WTC11 (cell line): ENCODE data around the gene ELMO1. TPM values are rescaled to one million over a fixed set of nuclear protein-coding genes. Genes with fewer than 3 reads are reported as not detected.
A peak's percentile ranks its signal among the peaks of the same experiment; 100 is the strongest.

Experiments used
- ATAC-seq: fragments of 200-7000 bp; cut with Tn5 transposase; 2 replicates; pipeline ENCODE4 v1.10.0; 2021; ENCODE audit warnings: mild to moderate bottlenecking, moderate library complexity
- CTCF ChIA-PET: fragments of 300-600 bp; sonication (Branson Sonifier 250); formaldehyde crosslinking; loops from one replicate; lab custom pipeline; 2021; ENCODE audit warnings: antibody characterized with exemption; lab: Charles Lee
- POLR2A ChIA-PET: fragments of 350-600 bp; sonication (Branson Sonifier 250); formaldehyde crosslinking; loops from one replicate; lab custom pipeline; 2021; ENCODE audit warnings: antibody characterized with exemption; lab: Charles Lee
- DNase-seq: peaks from one replicate; pipeline ENCODE4 v3.0.0; 2021; ENCODE audit warnings: low spot score
- H3K27ac Mint-ChIP-seq: 2 replicates; pipeline ENCODE4 v1.8.0; 2021; ENCODE audit warnings: mixed read lengths
- H3K27me3 Mint-ChIP-seq: 2 replicates; pipeline ENCODE4 v1.8.0; 2021; ENCODE audit warnings: low read depth, mild to moderate bottlenecking, moderate library complexity, mixed read lengths
- H3K36me3 Mint-ChIP-seq: 2 replicates; pipeline ENCODE4 v1.8.0; 2021; ENCODE audit warnings: mixed read lengths
- H3K4me1 Mint-ChIP-seq: 2 replicates; pipeline ENCODE4 v1.8.0; 2022; ENCODE audit warnings: mixed read lengths
- H3K4me3 Mint-ChIP-seq: 2 replicates; pipeline ENCODE4 v1.8.0; 2021; ENCODE audit warnings: mild to moderate bottlenecking, moderate library complexity, mixed read lengths
- H3K9me3 Mint-ChIP-seq: 2 replicates; pipeline ENCODE4 v1.8.0; 2021; ENCODE audit warnings: mixed read lengths
- CBFB ChIP-seq: sonication (generic); formaldehyde crosslinking; IDR thresholded peaks from 2 replicates; pipeline ENCODE4 v1.8.1; 2022; ENCODE audit warnings: mild to moderate bottlenecking, low read depth, missing genetic modification reagents
- CREM ChIP-seq: sonication (generic); formaldehyde crosslinking; IDR thresholded peaks from 2 replicates; pipeline ENCODE4 v1.8.1; 2022; ENCODE audit warnings: mild to moderate bottlenecking, missing genetic modification reagents, moderate library complexity
- EMX1 ChIP-seq: fragments of 250-450 bp; sonication (Bioruptor Pico); IDR thresholded peaks from 2 replicates; pipeline ENCODE4 v1.8.0; 2021; ENCODE audit warnings: mild to moderate bottlenecking
- HMGA2 ChIP-seq: fragments of 250-450 bp; sonication (Bioruptor Pico); IDR thresholded peaks from 2 replicates; pipeline ENCODE4 v1.4.0; 2021; ENCODE audit warnings: mild to moderate bottlenecking, moderate library complexity
- JUN ChIP-seq: sonication (generic); formaldehyde crosslinking; IDR thresholded peaks from 2 replicates; pipeline ENCODE4 v1.8.0; 2023; ENCODE audit warnings: mild to moderate bottlenecking, missing genetic modification reagents
- MXD4 ChIP-seq: fragments of 250-450 bp; sonication (Bioruptor Pico); IDR thresholded peaks from 2 replicates; pipeline ENCODE4 v1.8.0; 2021; ENCODE audit warnings: mild to moderate bottlenecking, moderate library complexity, borderline replicate concordance
- MYBL2 ChIP-seq: sonication (generic); formaldehyde crosslinking; IDR thresholded peaks from 2 replicates; pipeline ENCODE4 v1.8.1; 2023; ENCODE audit warnings: mild to moderate bottlenecking, moderate library complexity, missing genetic modification reagents
- NFE2L1 ChIP-seq: sonication (generic); formaldehyde crosslinking; IDR thresholded peaks from 2 replicates; pipeline ENCODE4 v1.8.1; 2023; ENCODE audit warnings: missing genetic modification reagents
- NR1H2 ChIP-seq: sonication (generic); formaldehyde crosslinking; IDR thresholded peaks from 2 replicates; pipeline ENCODE4 v1.9.0; 2021; ENCODE audit warnings: mild to moderate bottlenecking, moderate library complexity, missing genetic modification reagents
- NR2C2 ChIP-seq: sonication (generic); formaldehyde crosslinking; IDR thresholded peaks from 2 replicates; pipeline ENCODE4 v1.8.0; 2022; ENCODE audit warnings: mild to moderate bottlenecking, missing genetic modification reagents
- NR3C1 ChIP-seq: sonication (generic); formaldehyde crosslinking; conservative IDR thresholded peaks from 2 replicates; pipeline ENCODE4 v1.8.1; 2023; ENCODE audit warnings: low read depth, mild to moderate bottlenecking, missing genetic modification reagents
- RELA ChIP-seq: sonication (generic); formaldehyde crosslinking; IDR thresholded peaks from 2 replicates; pipeline ENCODE4 v1.8.1; 2022; ENCODE audit warnings: missing genetic modification reagents, mild to moderate bottlenecking, borderline replicate concordance
- ZNF219 ChIP-seq: sonication (generic); formaldehyde crosslinking; IDR thresholded peaks from 2 replicates; pipeline ENCODE4 v1.8.0; 2023; ENCODE audit warnings: missing genetic modification reagents, mild to moderate bottlenecking, borderline replicate concordance
- ZNF396 ChIP-seq: fragments of 250-450 bp; sonication (Bioruptor Pico); IDR thresholded peaks from 2 replicates; pipeline ENCODE4 v1.8.0; 2021; ENCODE audit warnings: mild to moderate bottlenecking, moderate library complexity, borderline replicate concordance
- ZNF416 ChIP-seq: fragments of 250-450 bp; sonication (Bioruptor Pico); IDR thresholded peaks from 2 replicates; pipeline ENCODE4 v1.9.0; 2021; ENCODE audit warnings: mild to moderate bottlenecking, inconsistent platforms
- total RNA-seq: library from RNA; stranded (reverse); gene quantifications from 3 replicates; pipeline ENCODE4 v1.2.3, GENCODE V29; 2021
- TF ChIP-seq, protein P1 (sequence below): fragments of 250-450 bp; sonication (Bioruptor Pico); IDR thresholded peaks from 2 replicates; pipeline ENCODE4 v1.9.0; 2021; ENCODE audit warnings: mild to moderate bottlenecking
- TF ChIP-seq, protein P2 (sequence below): sonication (generic); formaldehyde crosslinking; IDR thresholded peaks from 2 replicates; pipeline ENCODE4 v1.8.1; 2022; ENCODE audit warnings: mild to moderate bottlenecking, moderate library complexity, missing genetic modification reagents
- TF ChIP-seq, protein P3 (sequence below): fragments of 250-450 bp; sonication (Bioruptor Pico); IDR thresholded peaks from 2 replicates; pipeline ENCODE4 v1.8.0; 2021; ENCODE audit warnings: mild to moderate bottlenecking
- TF ChIP-seq, protein P4 (sequence below): sonication (generic); formaldehyde crosslinking; IDR thresholded peaks from 2 replicates; pipeline ENCODE4 v1.8.1; 2023; ENCODE audit warnings: mild to moderate bottlenecking, moderate library complexity, missing genetic modification reagents

The ELMO1 gene
- total RNA-seq, 1 experiment from 2014 or later: 19.4 TPM

DNA sequence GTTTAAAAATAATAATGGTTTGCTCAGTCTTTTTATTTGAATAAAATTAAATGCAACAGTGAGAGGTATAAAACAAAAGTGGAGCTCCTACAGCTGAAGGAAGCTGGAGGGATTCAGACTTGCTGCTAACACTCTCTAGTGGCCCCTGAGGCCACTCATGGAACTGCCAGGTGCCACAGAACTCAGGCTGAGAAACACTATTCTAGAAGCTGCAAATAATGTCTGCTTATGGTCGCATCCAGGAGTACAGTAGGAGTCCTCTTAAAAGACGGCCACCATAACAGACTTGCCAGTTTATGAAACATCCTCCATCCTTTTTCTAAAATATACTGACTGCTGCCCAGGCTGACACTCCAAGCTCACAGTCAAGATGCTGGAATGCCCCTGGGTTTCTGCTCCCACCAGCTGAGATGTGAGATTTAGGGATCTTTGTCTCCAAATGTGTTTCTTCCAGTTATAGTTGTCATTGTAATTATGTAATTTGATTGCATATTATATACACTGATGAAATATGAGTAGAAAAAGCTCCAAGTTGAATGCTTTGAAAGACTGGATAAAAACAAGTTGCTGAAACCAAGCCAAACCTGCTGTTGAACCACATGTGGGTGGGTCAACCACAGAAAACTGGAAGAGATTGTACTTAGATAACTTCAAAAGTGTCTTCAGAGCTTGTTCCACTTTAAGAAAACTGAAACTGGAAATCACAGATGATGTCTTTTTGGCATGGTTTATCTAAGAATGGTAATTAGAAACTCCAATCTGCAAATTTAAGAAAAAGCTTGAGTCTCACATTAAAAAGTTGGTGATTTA, 510.7 kb downstream of the ELMO1 start:
- TF ChIP-seq HMGA2 (CRISPR knock-in tag): no peak
- no peak for TF ChIP-seq NFE2L1
- TF ChIP-seq, all 79 proteins: peak for 0
- ChIA-PET POLR2A (no interaction called here), CTCF (interaction anchor here (0.6 to 2.3 kb wide), 6 partner anchors 9 to 256 kb away, joined by 3 to 9 read pairs (median 4); no protein-coding TSS in a partner anchor)
- Mint-ChIP-seq H3K9me3 (peaks cover 40% of the 10 kb centered on the region), H3K27me3 (no peaks in the 10 kb centered on the region), H3K27ac (no peak overlapping the region), H3K4me3 (no peak overlapping the region), H3K36me3 (peaks cover 22% of the 10 kb centered on the region), H3K4me1 (peaks cover 35% of the 10 kb centered on the region)
- DNase-seq: no peak
- ATAC-seq: peak; percentile 65

DNA sequence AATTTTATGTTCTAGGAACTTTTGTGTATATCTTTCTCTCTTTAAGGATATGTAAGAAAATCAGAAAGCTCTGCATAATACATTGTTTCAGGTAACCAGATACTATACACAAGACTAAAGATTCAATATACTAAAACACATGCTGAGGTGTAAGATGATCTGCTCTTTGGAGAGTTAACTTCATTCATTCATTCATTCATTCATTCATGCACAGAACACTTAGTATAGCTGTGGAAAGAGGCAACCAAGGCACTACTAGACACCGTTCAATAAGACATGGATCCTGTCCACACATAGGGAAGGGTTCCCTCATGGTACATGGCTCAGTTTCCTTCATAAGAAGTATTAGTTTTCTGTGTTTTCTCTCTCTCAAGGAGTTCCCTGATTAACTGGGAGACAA, 516.8 kb downstream of the ELMO1 start:
- peaks cover 6% of the 10 kb centered on the region for H3K36me3 Mint-ChIP-seq
- ATAC-seq: no peak
- no peak overlapping the region for H3K4me3 Mint-ChIP-seq
- peaks cover 16% of the 10 kb centered on the region for H3K9me3 Mint-ChIP-seq
- ChIA-PET CTCF (no interaction called here), POLR2A (no interaction called here)
- DNase-seq: no peak
- peaks cover 24% of the 10 kb centered on the region for H3K4me1 Mint-ChIP-seq
- no peaks in the 10 kb centered on the region for H3K27me3 Mint-ChIP-seq
- TF ChIP-seq ZNF396 (CRISPR knock-in tag) (no peak), RELA (CRISPR knock-in tag) (no peak), CBFB (CRISPR knock-in tag) (no peak), NR2C2 (CRISPR knock-in tag) (no peak), NR1H2 (CRISPR knock-in tag) (no peak), NR3C1 (CRISPR knock-in tag) (no peak), ZNF219 (CRISPR knock-in tag) (no peak), ZNF416 (CRISPR knock-in tag) (no peak), EMX1 (CRISPR knock-in tag) (no peak), CREM (CRISPR knock-in tag) (no peak), MYBL2 (CRISPR knock-in tag) (no peak)
- TF ChIP-seq, protein P1, sequence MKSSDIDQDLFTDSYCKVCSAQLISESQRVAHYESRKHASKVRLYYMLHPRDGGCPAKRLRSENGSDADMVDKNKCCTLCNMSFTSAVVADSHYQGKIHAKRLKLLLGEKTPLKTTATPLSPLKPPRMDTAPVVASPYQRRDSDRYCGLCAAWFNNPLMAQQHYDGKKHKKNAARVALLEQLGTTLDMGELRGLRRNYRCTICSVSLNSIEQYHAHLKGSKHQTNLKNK (CRISPR knock-in tag): no peak
- TF ChIP-seq, protein P2, sequence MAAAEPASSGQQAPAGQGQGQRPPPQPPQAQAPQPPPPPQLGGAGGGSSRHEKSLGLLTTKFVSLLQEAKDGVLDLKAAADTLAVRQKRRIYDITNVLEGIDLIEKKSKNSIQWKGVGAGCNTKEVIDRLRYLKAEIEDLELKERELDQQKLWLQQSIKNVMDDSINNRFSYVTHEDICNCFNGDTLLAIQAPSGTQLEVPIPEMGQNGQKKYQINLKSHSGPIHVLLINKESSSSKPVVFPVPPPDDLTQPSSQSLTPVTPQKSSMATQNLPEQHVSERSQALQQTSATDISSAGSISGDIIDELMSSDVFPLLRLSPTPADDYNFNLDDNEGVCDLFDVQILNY (CRISPR knock-in tag): no peak
- no peak overlapping the region for H3K27ac Mint-ChIP-seq

DNA sequence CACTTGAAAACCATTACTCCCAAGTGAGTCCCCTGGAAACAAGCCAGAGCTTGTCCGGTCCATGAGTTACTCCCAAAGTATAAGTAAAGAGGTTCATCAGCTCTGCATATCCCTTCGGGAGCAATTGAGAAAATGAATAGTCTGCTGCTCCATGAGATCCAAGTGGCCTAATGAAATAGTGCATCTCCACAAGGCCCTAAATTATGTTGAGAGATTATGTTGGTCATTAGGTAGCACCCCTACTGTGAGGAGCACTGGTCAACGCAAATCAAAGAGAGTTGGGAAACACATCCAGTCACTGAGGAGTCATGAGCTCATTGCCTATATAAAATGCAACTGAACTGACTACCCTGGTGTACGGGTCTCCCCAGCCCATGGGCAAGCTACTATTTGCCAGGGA, 518.9 kb downstream of the ELMO1 start:
- no peaks in the 10 kb centered on the region for H3K36me3 Mint-ChIP-seq
- ChIA-PET CTCF (interaction anchor here (0.7 to 1.2 kb wide), 3 partner anchors 8 to 252 kb away, joined by 3 read pairs; no protein-coding TSS in a partner anchor), POLR2A (no interaction called here)
- DNase-seq (no peak), ATAC-seq (no peak)
- H3K4me1 Mint-ChIP-seq: peaks cover 17% of the 10 kb centered on the region
- no peak overlapping the region for H3K27ac Mint-ChIP-seq
- no peak overlapping the region for H3K4me3 Mint-ChIP-seq
- no peak for TF ChIP-seq NR3C1 (CRISPR knock-in tag)
- TF ChIP-seq, protein P3, sequence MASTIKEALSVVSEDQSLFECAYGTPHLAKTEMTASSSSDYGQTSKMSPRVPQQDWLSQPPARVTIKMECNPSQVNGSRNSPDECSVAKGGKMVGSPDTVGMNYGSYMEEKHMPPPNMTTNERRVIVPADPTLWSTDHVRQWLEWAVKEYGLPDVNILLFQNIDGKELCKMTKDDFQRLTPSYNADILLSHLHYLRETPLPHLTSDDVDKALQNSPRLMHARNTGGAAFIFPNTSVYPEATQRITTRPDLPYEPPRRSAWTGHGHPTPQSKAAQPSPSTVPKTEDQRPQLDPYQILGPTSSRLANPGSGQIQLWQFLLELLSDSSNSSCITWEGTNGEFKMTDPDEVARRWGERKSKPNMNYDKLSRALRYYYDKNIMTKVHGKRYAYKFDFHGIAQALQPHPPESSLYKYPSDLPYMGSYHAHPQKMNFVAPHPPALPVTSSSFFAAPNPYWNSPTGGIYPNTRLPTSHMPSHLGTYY (CRISPR knock-in tag): no peak
- no peaks in the 10 kb centered on the region for H3K9me3 Mint-ChIP-seq
- H3K27me3 Mint-ChIP-seq: no peaks in the 10 kb centered on the region

DNA sequence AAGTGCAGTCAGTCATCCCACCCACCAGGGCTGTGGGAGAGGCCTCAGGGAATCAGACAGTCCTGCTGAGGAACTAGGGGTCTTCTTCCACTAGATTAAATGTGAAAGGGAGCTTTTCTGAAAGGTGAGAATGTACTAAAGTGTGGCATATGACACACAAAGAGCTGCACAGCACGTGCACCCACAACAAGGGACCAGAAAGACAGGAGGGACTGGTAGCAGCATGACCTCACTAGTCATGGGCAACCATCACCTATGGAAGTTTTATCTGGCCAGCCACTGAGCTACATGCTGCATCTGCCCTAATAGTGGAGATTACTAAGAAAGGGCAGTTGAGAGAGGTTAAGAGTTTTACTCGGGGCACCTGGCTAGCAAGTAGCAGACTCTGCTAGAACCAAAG, 519.9 kb downstream of the ELMO1 start:
- ATAC-seq (no peak), DNase-seq (no peak)
- TF ChIP-seq MXD4 (CRISPR knock-in tag) (no peak), JUN (CRISPR knock-in tag) (no peak)
- TF ChIP-seq, protein P4, sequence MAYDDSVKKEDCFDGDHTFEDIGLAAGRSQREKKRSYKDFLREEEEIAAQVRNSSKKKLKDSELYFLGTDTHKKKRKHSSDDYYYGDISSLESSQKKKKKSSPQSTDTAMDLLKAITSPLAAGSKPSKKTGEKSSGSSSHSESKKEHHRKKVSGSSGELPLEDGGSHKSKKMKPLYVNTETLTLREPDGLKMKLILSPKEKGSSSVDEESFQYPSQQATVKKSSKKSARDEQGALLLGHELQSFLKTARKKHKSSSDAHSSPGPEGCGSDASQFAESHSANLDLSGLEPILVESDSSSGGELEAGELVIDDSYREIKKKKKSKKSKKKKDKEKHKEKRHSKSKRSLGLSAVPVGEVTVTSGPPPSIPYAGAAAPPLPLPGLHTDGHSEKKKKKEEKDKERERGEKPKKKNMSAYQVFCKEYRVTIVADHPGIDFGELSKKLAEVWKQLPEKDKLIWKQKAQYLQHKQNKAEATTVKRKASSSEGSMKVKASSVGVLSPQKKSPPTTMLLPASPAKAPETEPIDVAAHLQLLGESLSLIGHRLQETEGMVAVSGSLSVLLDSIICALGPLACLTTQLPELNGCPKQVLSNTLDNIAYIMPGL (CRISPR knock-in tag): no peak
- Mint-ChIP-seq H3K9me3 (no peaks in the 10 kb centered on the region), H3K36me3 (no peaks in the 10 kb centered on the region), H3K4me1 (peaks cover 7% of the 10 kb centered on the region), H3K27me3 (no peaks in the 10 kb centered on the region), H3K27ac (no peak overlapping the region), H3K4me3 (no peak overlapping the region)
- ChIA-PET POLR2A (interaction anchor here (0.6 kb wide), 1 partner anchor 18 kb away, joined by 3 read pairs; no protein-coding TSS in a partner anchor), CTCF (interaction anchor here (1.2 kb wide), 1 partner anchor 9 kb away, joined by 3 read pairs; no protein-coding TSS in a partner anchor)
